Measurements from ENCODE around the gene PKP2. TPM values are rescaled to one million over a fixed set of nuclear protein-coding genes. Genes with fewer than 3 reads are reported as not detected.

PKP2 gene
- total and polyA plus RNA-seq, 2 of the 4 experiments (the other 2 are of a cell fraction) = 0.10 to 0.18 TPM

DNA sequence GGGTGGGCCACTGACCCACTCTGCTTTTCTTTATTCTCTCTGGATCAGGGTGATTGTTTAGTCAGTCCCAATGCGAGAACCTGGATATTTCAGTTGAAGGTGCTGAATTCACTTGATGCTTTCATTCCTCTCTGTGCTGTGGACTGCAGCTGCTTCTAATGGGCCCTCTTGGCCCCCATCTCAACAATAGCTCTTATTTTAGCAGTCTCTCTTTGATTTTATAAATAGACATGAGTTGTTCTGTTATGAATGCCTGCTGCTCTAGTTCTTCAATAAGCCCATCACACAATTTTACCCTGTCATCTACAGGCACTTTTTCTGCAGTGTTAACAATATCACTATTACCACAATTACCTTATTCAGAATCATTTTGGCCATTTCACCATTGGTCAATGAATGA is 86.7 kb downstream of the PKP2 start:
- Histone ChIP-seq H3K9me1 (ENCODE audit: insufficient read depth, low read length) (no peaks in the 10 kb centered on the region), H3K18ac (ENCODE audit: low read depth, low read length) (no peak overlapping the region), H3K27ac (ENCODE audit: insufficient read depth, low read length) (no peak overlapping the region), H2BK20ac (ENCODE audit: low read depth, low read length) (no peak overlapping the region), H2AK9ac (replicated peaks; ENCODE audit: low read depth, low read length, poor library complexity) (no peak overlapping the region), H2BK15ac (ENCODE audit: low read depth, low read length) (no peak overlapping the region), H3K9me3 (ENCODE audit: control insufficient read depth, insufficient read depth, low read length) (no peaks in the 10 kb centered on the region; the same call in 1 of the 2 replicates), H4K91ac (ENCODE audit: insufficient read depth, low read depth, low read length) (no peak overlapping the region), H3K36me3 (ENCODE audit: control insufficient read depth, insufficient read depth, low read length) (no peaks in the 10 kb centered on the region), H4K8ac (ENCODE audit: low read depth in 2 of 2, low read length in 2 of 2) (no peak overlapping the region), H3K14ac (replicated peaks; ENCODE audit: low read depth, low read length) (no peak overlapping the region), H3K9ac (ENCODE audit: low read depth, low read length) (no peak overlapping the region), H3K4me1 (ENCODE audit: control insufficient read depth, insufficient read depth, low read length) (no peaks in the 10 kb centered on the region), H3K79me1 (ENCODE audit: low read depth in 1 of 2, low read length in 2 of 2) (no peaks in the 10 kb centered on the region), H3K4me3 (ENCODE audit: insufficient read depth, low read depth, low read length) (no peak overlapping the region), H2AK5ac (ENCODE audit: low read depth, low read length) (no peak overlapping the region), H4K5ac (ENCODE audit: low read depth, low read length) (no peak overlapping the region), H3K4me2 (ENCODE audit: low read depth, low read length) (no peak overlapping the region), H3K27me3 (ENCODE audit: control insufficient read depth, insufficient read depth, low read length) (no peaks in the 10 kb centered on the region), H2BK5ac (ENCODE audit: low read depth, low read length, poor library complexity, severe bottlenecking) (no peak overlapping the region), H2AFZ (replicated peaks; ENCODE audit: low read length, poor library complexity) (no peak overlapping the region), H4K20me1 (ENCODE audit: insufficient read depth, low read length) (no peaks in the 10 kb centered on the region), H3K23ac (ENCODE audit: low read depth, low read length) (no peak overlapping the region), H3K56ac (ENCODE audit: extremely low read depth, insufficient read depth, low read length) (no peak overlapping the region), H3K4ac (ENCODE audit: low read depth, low read length) (no peak overlapping the region), H2BK120ac (ENCODE audit: low read depth, low read length) (no peak overlapping the region)
- ChIA-PET POLR2A (ENCODE audit: unreplicated experiment) (no interaction called here), CTCF (no interaction called here)
- no peak for ATAC-seq (ENCODE audit: low read depth)
- TF ChIP-seq MAFK (IDR thresholded peaks at IDR 0.05; ENCODE audit: low read depth, low read length) = no peak
- TF ChIP-seq POLR2A (IDR thresholded peaks at IDR 0.05; ENCODE audit: low read depth, low read length) = no peak
- TF ChIP-seq, protein P1, sequence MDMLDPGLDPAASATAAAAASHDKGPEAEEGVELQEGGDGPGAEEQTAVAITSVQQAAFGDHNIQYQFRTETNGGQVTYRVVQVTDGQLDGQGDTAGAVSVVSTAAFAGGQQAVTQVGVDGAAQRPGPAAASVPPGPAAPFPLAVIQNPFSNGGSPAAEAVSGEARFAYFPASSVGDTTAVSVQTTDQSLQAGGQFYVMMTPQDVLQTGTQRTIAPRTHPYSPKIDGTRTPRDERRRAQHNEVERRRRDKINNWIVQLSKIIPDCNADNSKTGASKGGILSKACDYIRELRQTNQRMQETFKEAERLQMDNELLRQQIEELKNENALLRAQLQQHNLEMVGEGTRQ (IDR thresholded peaks at IDR 0.05; ENCODE audit: low read depth, low read length) = no peak
- no peak for TF ChIP-seq CEBPB (IDR thresholded peaks at IDR 0.05; ENCODE audit: low read depth, low read length)
- no peak for TF ChIP-seq SMC3 (IDR thresholded peaks at IDR 0.05; ENCODE audit: low read depth, low read length)
- TF ChIP-seq MXI1 (IDR thresholded peaks at IDR 0.05; ENCODE audit: borderline replicate concordance, low read depth, low read length) = no peak
- TF ChIP-seq RAD21 (IDR thresholded peaks at IDR 0.05; ENCODE audit: low read length) = no peak
- TF ChIP-seq RCOR1 (IDR thresholded peaks at IDR 0.05; ENCODE audit: insufficient replicate concordance, low read length) = no peak
- no peak for TF ChIP-seq CHD1 (IDR thresholded peaks at IDR 0.05; ENCODE audit: low read depth, low read length)
- TF ChIP-seq NFE2L2 (IDR thresholded peaks at IDR 0.05; ENCODE audit: low read depth, low read length) = no peak
- DNase-seq = no peak
- in situ Hi-C loops (cut with MboI; ENCODE audit: low sequenced_read_pairs) (no loop called here), dilution Hi-C loops (cut with HindIII; ENCODE audit: low sequenced_read_pairs, unreplicated experiment) (no loop called here), intact Hi-C loops (cut with micrococcal nuclease) (no loop called here)
- WGBS, 2 experiments (ENCODE audit: extremely low coverage in 2 of 2, insufficient read length in 1 of 2) = no CpG with 5 or more reads among the region's 1 CpG
- no TSS peak for BruUV-seq (replicated peaks)
